G401.6 (cell line): ENCODE measurements around the gene MPPED2.

ENCODE experiments used
- FAIRE-seq: peaks from 2 replicates; lab custom pipeline; 2012; peaks lifted over from hg19 to GRCh38; lab: Jason Lieb, UNC

The MPPED2 gene

GRCh38 chr11:30526558-30526957 lies 59.6 kb downstream of the MPPED2 start:
- no peak for FAIRE-seq

- FAIRE-seq = no peak
Observed at GRCh38 chr11:30522536-30523243, 63.5 kb downstream of the MPPED2 start.

GRCh38 chr11:30521297-30522071 lies 64.7 kb downstream of the MPPED2 start:
- FAIRE-seq = no peak

- no peak for FAIRE-seq
Observed at GRCh38 chr11:30513087-30513486, 73.1 kb downstream of the MPPED2 start.

- FAIRE-seq = no peak
Observed at GRCh38 chr11:30511408-30511807, 74.7 kb downstream of the MPPED2 start.

- no peak for FAIRE-seq
Observed at GRCh38 chr11:30510750-30511149, 75.4 kb downstream of the MPPED2 start.

GRCh38 chr11:30509364-30509763 lies 76.8 kb downstream of the MPPED2 start:
- no peak for FAIRE-seq

GRCh38 chr11:30508594-30508993 lies 77.6 kb downstream of the MPPED2 start:
- no peak for FAIRE-seq

GRCh38 chr11:30505603-30506002 lies 80.5 kb downstream of the MPPED2 start:
- FAIRE-seq = no peak

GRCh38 chr11:30504468-30504867 lies 81.7 kb downstream of the MPPED2 start:
- FAIRE-seq = no peak

- no peak for FAIRE-seq
Observed at GRCh38 chr11:30503156-30503555, 83.0 kb downstream of the MPPED2 start.

- FAIRE-seq = no peak
Observed at GRCh38 chr11:30502305-30502704, 83.8 kb downstream of the MPPED2 start.

- FAIRE-seq = no peak
Observed at GRCh38 chr11:30501744-30502143, 84.4 kb downstream of the MPPED2 start.

GRCh38 chr11:30499940-30500339 lies 86.2 kb downstream of the MPPED2 start:
- FAIRE-seq = no peak

- no peak for FAIRE-seq
Observed at GRCh38 chr11:30497600-30497999, 88.6 kb downstream of the MPPED2 start.

GRCh38 chr11:30496935-30497334 lies 89.2 kb downstream of the MPPED2 start:
- no peak for FAIRE-seq

GRCh38 chr11:30495437-30495836 lies 90.7 kb downstream of the MPPED2 start:
- FAIRE-seq = no peak

GRCh38 chr11:30489511-30489910 lies 96.6 kb downstream of the MPPED2 start:
- no peak for FAIRE-seq

GRCh38 chr11:30489076-30489475 lies 97.1 kb downstream of the MPPED2 start:
- no peak for FAIRE-seq

- FAIRE-seq = no peak
Observed at GRCh38 chr11:30488304-30488998, 97.7 kb downstream of the MPPED2 start.

GRCh38 chr11:30487200-30487898 lies 98.8 kb downstream of the MPPED2 start:
- no peak for FAIRE-seq

- no peak for FAIRE-seq
Observed at GRCh38 chr11:30485756-30486155, 100.4 kb downstream of the MPPED2 start.

- no peak for FAIRE-seq
Observed at GRCh38 chr11:30485222-30485621, 100.9 kb downstream of the MPPED2 start.
